GM23338 (cell line): ENCODE data around the gene ELFN1. TPM values are rescaled to one million over a fixed set of nuclear protein-coding genes. Genes with fewer than 3 reads are reported as not detected.

Source experiments
- ATAC-seq: fragments of 200-7000 bp; cut with Tn5 transposase; 3 replicates; pipeline ENCODE4 v1.9.1; 2020
- DNase-seq: peaks from one replicate; pipeline ENCODE4 v3.0.0-alpha.2; 2015; ENCODE audit warnings: low spot score
- H2AFZ ChIP-seq: fragments of 200-600 bp; sonication (generic); 2 replicates; pipeline ENCODE4 v1.8.0; 2016; ENCODE audit warnings: antibody characterized with exemption, mild to moderate bottlenecking, moderate library complexity
- H3F3A ChIP-seq: fragments of 200-600 bp; sonication (generic); replicated peaks from 2 replicates; pipeline ENCODE4 v1.8.0; 2017; ENCODE audit warnings: antibody characterized with exemption, mixed run types, low read depth
- H3K27ac ChIP-seq: fragments of 200-600 bp; sonication (generic); 2 replicates; pipeline ENCODE4 v1.6.1; 2016; ENCODE audit warnings: low read depth
- H3K27me3 ChIP-seq: fragments of 200-600 bp; sonication (generic); 2 replicates; pipeline ENCODE4 v1.8.0; 2016; ENCODE audit warnings: mild to moderate bottlenecking, mixed run types, moderate library complexity; ENCODE audit not compliant: insufficient read depth
- H3K36me3 ChIP-seq: fragments of 200-600 bp; sonication (generic); 2 replicates; pipeline ENCODE4 v1.8.0; 2016; ENCODE audit warnings: mild to moderate bottlenecking; ENCODE audit not compliant: insufficient read depth
- H3K4me1 ChIP-seq: fragments of 200-600 bp; sonication (generic); 2 replicates; pipeline ENCODE4 v1.8.0; 2016; ENCODE audit warnings: mild to moderate bottlenecking, moderate library complexity; ENCODE audit not compliant: insufficient read depth
- H3K4me2 ChIP-seq: fragments of 200-600 bp; sonication (generic); 2 replicates; pipeline ENCODE4 v1.7.1; 2017; ENCODE audit warnings: mixed run types
- H3K4me3 ChIP-seq: fragments of 200-600 bp; sonication (generic); 2 replicates; pipeline ENCODE4 v1.6.1; 2016; ENCODE audit warnings: mixed run types
- H3K79me2 ChIP-seq: fragments of 200-600 bp; sonication (generic); replicated peaks from 2 replicates; pipeline ENCODE4 v1.8.0; 2017; ENCODE audit warnings: mild to moderate bottlenecking; ENCODE audit not compliant: insufficient read depth
- H3K9me2 ChIP-seq: fragments of 200-600 bp; sonication (generic); 2 replicates; pipeline ENCODE4 v1.8.0; 2017; ENCODE audit not compliant: insufficient read depth
- H4K20me1 ChIP-seq: fragments of 200-600 bp; sonication (generic); replicated peaks from 2 replicates; pipeline ENCODE4 v1.8.0; 2017; ENCODE audit warnings: mild to moderate bottlenecking; ENCODE audit not compliant: insufficient read depth
- H3K27ac Mint-ChIP-seq: 2 replicates; pipeline ENCODE4 v1.8.0; 2020; ENCODE audit warnings: inconsistent platforms, mild to moderate bottlenecking, moderate library complexity, mixed read lengths
- H3K27me3 Mint-ChIP-seq: 3 replicates; pipeline ENCODE4 v1.8.0; 2022; ENCODE audit warnings: low read depth, mild to moderate bottlenecking, moderate library complexity, mixed read lengths, inconsistent platforms; ENCODE audit not compliant: insufficient read depth, poor library complexity
- H3K36me3 Mint-ChIP-seq: 3 replicates; pipeline ENCODE4 v1.8.0; 2021; ENCODE audit warnings: low read depth, mild to moderate bottlenecking, inconsistent platforms, moderate library complexity, mixed read lengths
- H3K4me1 Mint-ChIP-seq: 3 replicates; pipeline ENCODE4 v1.8.0; 2020; ENCODE audit warnings: mild to moderate bottlenecking, inconsistent platforms, mixed read lengths
- H3K4me3 Mint-ChIP-seq: 3 replicates; pipeline ENCODE4 v1.8.0; 2021; ENCODE audit warnings: moderate library complexity, mild to moderate bottlenecking, inconsistent platforms, mixed read lengths
- H3K9me3 Mint-ChIP-seq: 3 replicates; pipeline ENCODE4 v1.8.0; 2020; ENCODE audit warnings: moderate library complexity, mild to moderate bottlenecking, inconsistent platforms, mixed read lengths
- CREB1 ChIP-seq: fragments of 250-450 bp; sonication (Bioruptor Pico); IDR thresholded peaks from 2 replicates; pipeline ENCODE4 v1.5.0; 2020; ENCODE audit warnings: low read depth, mild to moderate bottlenecking, moderate library complexity
- CTCF ChIP-seq, 2 experiments: fragments of 200-600 bp in 1 of 2; sonication (generic) in 1 of 2; conservative IDR thresholded peaks; 2 replicates each; pipeline versions ENCODE4 v1.5.1 to v1.6.1; 2016 to 2017; ENCODE audit warnings: antibody characterized with exemption in 2 of 2, low read depth in 2 of 2, mild to moderate bottlenecking in 2 of 2, moderate library complexity in 1 of 2
- EZH2phosphoT487 ChIP-seq: fragments of 200-600 bp; sonication (generic); IDR thresholded peaks from one replicate; pipeline ENCODE4 v1.8.1; 2018; ENCODE audit warnings: antibody characterized with exemption; ENCODE audit not compliant: unreplicated experiment
- JUNB ChIP-seq: IDR thresholded peaks from one replicate; pipeline ENCODE4 v1.6.1; 2016; ENCODE audit warnings: antibody characterized with exemption; ENCODE audit not compliant: unreplicated experiment
- NANOG ChIP-seq: IDR thresholded peaks from 2 replicates; pipeline ENCODE4 v1.6.1; 2016; ENCODE audit warnings: antibody characterized with exemption, borderline replicate concordance
- POLR2AphosphoS5 ChIP-seq: IDR thresholded peaks from 2 replicates; pipeline ENCODE4 v1.6.1; 2016; ENCODE audit warnings: antibody characterized with exemption, low read depth
- STAT1 ChIP-seq: IDR thresholded peaks from one replicate; pipeline ENCODE4 v1.6.1; 2016; ENCODE audit warnings: antibody characterized with exemption; ENCODE audit not compliant: unreplicated experiment
- ZNF114 ChIP-seq: fragments of 250-450 bp; sonication (Bioruptor Pico); IDR thresholded peaks from 2 replicates; pipeline ENCODE4 v1.5.0; 2020; ENCODE audit warnings: mild to moderate bottlenecking, moderate library complexity
- ZNF331 ChIP-seq: fragments of 250-450 bp; sonication (Bioruptor Pico); IDR thresholded peaks from 2 replicates; pipeline ENCODE4 v1.5.0; 2020; ENCODE audit warnings: low read depth, mild to moderate bottlenecking, moderate library complexity
- ZNF462 ChIP-seq: fragments of 250-450 bp; sonication (Bioruptor Pico); IDR thresholded peaks from 2 replicates; pipeline ENCODE4 v1.5.0; 2020; ENCODE audit warnings: mild to moderate bottlenecking, moderate library complexity
- polyA plus RNA-seq: library from polyadenylated mRNA; unstranded; fragments of >200 nt; fragmentation: Nextera tagmentation; extraction: Ambion mirVana; gene quantifications from 2 replicates; pipeline ENCODE4 v1.2.1, GENCODE V29; 2016
- total RNA-seq: library from RNA; depleted of rRNA; stranded (reverse); fragments of >200 nt; shearing (Covaris generic); gene quantifications from 2 replicates; pipeline ENCODE4 v1.2.3, GENCODE V29; 2014
- TF ChIP-seq, protein P1 (sequence below): IDR thresholded peaks from 2 replicates; pipeline ENCODE4 v1.6.1; 2016; ENCODE audit warnings: antibody characterized with exemption
- TF ChIP-seq, protein P2 (sequence below): IDR thresholded peaks from one replicate; pipeline ENCODE4 v1.6.1; 2018; ENCODE audit warnings: antibody characterized with exemption; ENCODE audit not compliant: unreplicated experiment

ELFN1 gene
- total and polyA plus RNA-seq, 2 experiments from 2014 or later = 0.08 to 3.5 TPM

DNA sequence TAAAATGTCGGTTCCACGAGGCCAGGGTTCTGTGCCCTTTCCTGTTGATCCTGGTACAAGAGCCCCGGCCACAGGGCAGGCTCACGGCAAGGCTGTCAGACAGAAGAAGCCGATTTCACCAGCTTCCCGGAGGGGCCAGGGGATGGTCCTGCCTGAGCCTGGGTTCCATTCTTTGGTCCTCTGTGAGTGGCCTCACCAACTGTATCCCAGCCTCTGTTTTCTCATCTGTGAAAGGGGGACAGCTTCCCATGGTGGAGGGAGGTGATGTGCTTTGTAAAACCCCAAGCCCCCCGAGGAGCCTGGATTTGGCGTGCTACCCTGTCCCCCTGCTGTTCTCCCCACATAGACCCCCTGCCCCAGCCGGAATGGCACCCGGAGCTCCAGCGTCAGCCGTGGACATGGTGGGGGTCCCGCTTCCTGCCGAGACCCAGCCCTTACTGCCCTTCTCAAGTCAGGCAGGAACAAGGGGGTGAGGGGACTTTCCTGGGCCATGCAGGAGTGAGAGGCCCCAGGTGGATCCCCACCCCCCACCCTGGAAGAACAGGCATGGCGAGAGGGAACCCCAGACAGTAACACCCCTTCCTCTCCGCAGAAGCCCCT, 28.3 kb upstream of the ELFN1 start:
- no peaks in the 10 kb centered on the region for H4K20me1 ChIP-seq
- no peaks in the 10 kb centered on the region for H3K79me2 ChIP-seq
- H3K36me3 ChIP-seq = peaks cover 3% of the 10 kb centered on the region; the same call in 1 of the 2 replicates
- no peak overlapping the region for H3K27ac ChIP-seq
- H3K27me3 ChIP-seq = no peaks in the 10 kb centered on the region
- H3K4me3 ChIP-seq = no peak overlapping the region
- peaks cover 3% of the 10 kb centered on the region; the same call in 2 of the 3 replicates for H3K36me3 Mint-ChIP-seq
- no peak for DNase-seq
- H3K4me2 ChIP-seq = no peak overlapping the region
- no peak overlapping the region for H3K27ac Mint-ChIP-seq
- no peak overlapping the region for H2AFZ ChIP-seq
- H3K4me3 Mint-ChIP-seq = no peak overlapping the region
- peaks cover 3% of the 10 kb centered on the region for H3K27me3 Mint-ChIP-seq
- H3K9me2 ChIP-seq = no peaks in the 10 kb centered on the region
- peaks cover 13% of the 10 kb centered on the region for H3K9me3 Mint-ChIP-seq
- TF ChIP-seq EZH2phosphoT487 (no peak), STAT1 (no peak), JUNB (no peak), ZNF114 (CRISPR knock-in tag) (no peak), CTCF (conservative IDR thresholded peaks at IDR 0.05; ENCODE audit: low read depth in 2 of 2) (no peak), CREB1 (CRISPR knock-in tag) (no peak), ZNF462 (CRISPR knock-in tag) (no peak), POLR2AphosphoS5 (no peak), NANOG (no peak), ZNF331 (CRISPR knock-in tag) (no peak)
- TF ChIP-seq, protein P1, sequence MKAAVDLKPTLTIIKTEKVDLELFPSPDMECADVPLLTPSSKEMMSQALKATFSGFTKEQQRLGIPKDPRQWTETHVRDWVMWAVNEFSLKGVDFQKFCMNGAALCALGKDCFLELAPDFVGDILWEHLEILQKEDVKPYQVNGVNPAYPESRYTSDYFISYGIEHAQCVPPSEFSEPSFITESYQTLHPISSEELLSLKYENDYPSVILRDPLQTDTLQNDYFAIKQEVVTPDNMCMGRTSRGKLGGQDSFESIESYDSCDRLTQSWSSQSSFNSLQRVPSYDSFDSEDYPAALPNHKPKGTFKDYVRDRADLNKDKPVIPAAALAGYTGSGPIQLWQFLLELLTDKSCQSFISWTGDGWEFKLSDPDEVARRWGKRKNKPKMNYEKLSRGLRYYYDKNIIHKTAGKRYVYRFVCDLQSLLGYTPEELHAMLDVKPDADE = no peak
- TF ChIP-seq, protein P2, sequence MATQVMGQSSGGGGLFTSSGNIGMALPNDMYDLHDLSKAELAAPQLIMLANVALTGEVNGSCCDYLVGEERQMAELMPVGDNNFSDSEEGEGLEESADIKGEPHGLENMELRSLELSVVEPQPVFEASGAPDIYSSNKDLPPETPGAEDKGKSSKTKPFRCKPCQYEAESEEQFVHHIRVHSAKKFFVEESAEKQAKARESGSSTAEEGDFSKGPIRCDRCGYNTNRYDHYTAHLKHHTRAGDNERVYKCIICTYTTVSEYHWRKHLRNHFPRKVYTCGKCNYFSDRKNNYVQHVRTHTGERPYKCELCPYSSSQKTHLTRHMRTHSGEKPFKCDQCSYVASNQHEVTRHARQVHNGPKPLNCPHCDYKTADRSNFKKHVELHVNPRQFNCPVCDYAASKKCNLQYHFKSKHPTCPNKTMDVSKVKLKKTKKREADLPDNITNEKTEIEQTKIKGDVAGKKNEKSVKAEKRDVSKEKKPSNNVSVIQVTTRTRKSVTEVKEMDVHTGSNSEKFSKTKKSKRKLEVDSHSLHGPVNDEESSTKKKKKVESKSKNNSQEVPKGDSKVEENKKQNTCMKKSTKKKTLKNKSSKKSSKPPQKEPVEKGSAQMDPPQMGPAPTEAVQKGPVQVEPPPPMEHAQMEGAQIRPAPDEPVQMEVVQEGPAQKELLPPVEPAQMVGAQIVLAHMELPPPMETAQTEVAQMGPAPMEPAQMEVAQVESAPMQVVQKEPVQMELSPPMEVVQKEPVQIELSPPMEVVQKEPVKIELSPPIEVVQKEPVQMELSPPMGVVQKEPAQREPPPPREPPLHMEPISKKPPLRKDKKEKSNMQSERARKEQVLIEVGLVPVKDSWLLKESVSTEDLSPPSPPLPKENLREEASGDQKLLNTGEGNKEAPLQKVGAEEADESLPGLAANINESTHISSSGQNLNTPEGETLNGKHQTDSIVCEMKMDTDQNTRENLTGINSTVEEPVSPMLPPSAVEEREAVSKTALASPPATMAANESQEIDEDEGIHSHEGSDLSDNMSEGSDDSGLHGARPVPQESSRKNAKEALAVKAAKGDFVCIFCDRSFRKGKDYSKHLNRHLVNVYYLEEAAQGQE = no peak
- H3F3A ChIP-seq = no peaks in the 10 kb centered on the region
- no peaks in the 10 kb centered on the region; the same call in 2 of the 3 replicates for H3K4me1 Mint-ChIP-seq
- ATAC-seq = no peak
- no peaks in the 10 kb centered on the region for H3K4me1 ChIP-seq
